ENCODE results near the gene TOLLIP.

The TOLLIP gene

DNA sequence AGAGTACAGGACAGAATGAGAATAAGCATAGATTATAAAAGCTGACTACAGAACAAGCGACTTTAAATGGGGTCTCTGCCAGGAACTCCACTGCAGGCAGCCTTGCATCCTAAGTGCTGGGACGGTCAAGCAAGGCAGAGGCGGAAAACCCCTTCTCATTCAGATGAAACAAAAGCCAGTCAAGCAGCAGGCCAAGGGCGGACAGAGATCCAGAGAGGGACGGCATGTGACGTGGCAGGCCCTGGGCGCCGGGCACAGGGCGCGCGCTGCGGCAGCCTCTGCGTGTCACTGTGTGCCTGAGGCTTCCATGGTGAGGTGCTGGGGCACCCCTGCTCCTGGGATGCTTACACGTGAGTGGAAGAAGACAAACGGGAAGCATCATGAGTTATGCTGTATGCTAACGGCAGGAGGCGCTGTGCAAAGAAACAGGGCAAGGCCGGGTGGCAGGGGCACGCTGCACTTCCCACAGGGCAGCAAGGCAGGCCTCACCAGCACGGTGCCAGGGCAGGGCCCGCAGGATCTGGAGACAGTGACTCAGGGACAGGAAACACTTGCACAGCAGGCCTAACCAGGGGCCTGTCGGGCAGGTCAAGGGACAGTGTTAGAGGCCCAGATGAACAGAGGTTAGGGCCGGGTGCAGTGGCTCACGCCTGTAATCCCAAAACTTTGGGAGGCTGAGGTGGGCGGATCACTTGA, 6.2 kb downstream of the TOLLIP start:
- peak; percentile 40 for DNase-seq
- Histone ChIP-seq H3K4ac (ENCODE audit: low read depth, low read length) (no peak overlapping the region), H3K4me1 (ENCODE audit: control insufficient read depth, low read depth, low read length) (no peaks in the 10 kb centered on the region)

DNA sequence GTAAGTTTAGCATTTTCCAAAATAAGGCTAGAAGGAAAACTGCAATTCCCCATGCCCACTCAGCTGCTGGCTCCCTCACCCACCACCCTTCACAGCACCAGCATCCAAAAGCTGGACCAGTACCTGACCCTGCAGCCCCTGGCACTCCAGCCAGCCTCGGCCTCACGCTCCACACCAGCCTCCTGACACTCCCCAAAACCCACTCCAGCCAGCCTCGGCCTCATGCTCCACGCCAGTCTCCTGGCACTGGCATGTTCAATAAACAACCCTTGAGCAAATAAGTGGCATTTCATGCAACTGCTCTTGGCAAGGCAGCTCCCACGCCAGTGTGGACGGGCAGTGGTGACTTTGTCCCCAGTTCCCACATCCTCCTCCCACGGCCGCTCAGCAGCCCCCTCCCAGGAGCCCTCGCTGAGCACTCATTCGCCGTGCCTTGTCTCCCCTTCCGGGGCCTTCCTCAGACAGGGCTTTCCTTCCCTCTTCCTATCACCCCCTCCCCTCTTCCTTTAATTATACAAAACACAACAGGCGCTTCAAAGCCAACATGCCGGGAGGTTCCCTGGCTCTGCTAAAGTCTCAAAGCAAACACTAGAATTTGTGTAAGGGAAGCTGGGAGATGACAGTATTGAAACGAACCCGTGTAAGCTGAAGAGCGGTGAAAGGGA, 6.8 kb downstream of the TOLLIP start:
- DNase-seq = no peak
- Histone ChIP-seq H4K5ac (ENCODE audit: low read length) (no peak overlapping the region), H3K23ac (ENCODE audit: low read length) (no peak overlapping the region), H3K4me2 (ENCODE audit: low read length) (no peak overlapping the region), H2BK5ac (ENCODE audit: low read length) (no peak overlapping the region), H3K4me1 (ENCODE audit: control insufficient read depth, low read depth, low read length) (no peaks in the 10 kb centered on the region), H3K27me3 (ENCODE audit: insufficient read depth, low read length, poor library complexity) (no peaks in the 10 kb centered on the region), H3K4me3 (ENCODE audit: low read length) (no peak overlapping the region), H4K8ac (ENCODE audit: low read depth, low read length) (no peak overlapping the region), H3K56ac (ENCODE audit: low read length) (no peak overlapping the region), H3K4ac (ENCODE audit: low read depth, low read length) (no peak overlapping the region), H3K27ac (ENCODE audit: low read depth, low read length) (no peak overlapping the region), H3K18ac (ENCODE audit: low read length) (no peak overlapping the region), H3K9ac (ENCODE audit: low read length) (no peak overlapping the region), H2AK5ac (ENCODE audit: low read length) (no peak overlapping the region), H2BK120ac (ENCODE audit: low read depth, low read length) (no peak overlapping the region), H3K36me3 (ENCODE audit: control insufficient read depth, insufficient read depth, low read length) (no peaks in the 10 kb centered on the region), H3K79me2 (ENCODE audit: control insufficient read depth, insufficient read depth, low read length) (peaks cover 41% of the 10 kb centered on the region), H3K79me1 (ENCODE audit: low read length) (peaks cover 37% of the 10 kb centered on the region), H2BK15ac (replicated peaks; ENCODE audit: low read depth) (no peak overlapping the region)
- no CpG with 5 or more reads among the region's 17 CpGs for WGBS (ENCODE audit: extremely low coverage, insufficient coverage, low lambda C conversion rate)

More for the DNA sequence above, 6.2 kb downstream of the TOLLIP start:
- Histone ChIP-seq H3K27ac (ENCODE audit: low read depth, low read length) (no peak overlapping the region), H2BK120ac (ENCODE audit: low read depth, low read length) (no peak overlapping the region), H3K18ac (ENCODE audit: low read length) (no peak overlapping the region), H3K27me3 (ENCODE audit: insufficient read depth, low read length, poor library complexity) (no peaks in the 10 kb centered on the region), H3K4me3 (ENCODE audit: low read length) (no peak overlapping the region), H4K8ac (ENCODE audit: low read depth, low read length) (no peak overlapping the region), H3K4me2 (ENCODE audit: low read length) (no peak overlapping the region), H3K79me1 (ENCODE audit: low read length) (peaks cover 37% of the 10 kb centered on the region), H3K9ac (ENCODE audit: low read length) (no peak overlapping the region), H3K36me3 (ENCODE audit: control insufficient read depth, insufficient read depth, low read length) (no peaks in the 10 kb centered on the region), H2BK5ac (ENCODE audit: low read length) (no peak overlapping the region), H2AK5ac (ENCODE audit: low read length) (no peak overlapping the region), H3K56ac (ENCODE audit: low read length) (no peak overlapping the region), H4K5ac (ENCODE audit: low read length) (no peak overlapping the region), H2BK15ac (replicated peaks; ENCODE audit: low read depth) (no peak overlapping the region), H3K23ac (ENCODE audit: low read length) (no peak overlapping the region), H3K79me2 (ENCODE audit: control insufficient read depth, insufficient read depth, low read length) (peaks cover 37% of the 10 kb centered on the region)
- WGBS (ENCODE audit: extremely low coverage, insufficient coverage, low lambda C conversion rate) = no CpG with 5 or more reads among the region's 25 CpGs

DNA sequence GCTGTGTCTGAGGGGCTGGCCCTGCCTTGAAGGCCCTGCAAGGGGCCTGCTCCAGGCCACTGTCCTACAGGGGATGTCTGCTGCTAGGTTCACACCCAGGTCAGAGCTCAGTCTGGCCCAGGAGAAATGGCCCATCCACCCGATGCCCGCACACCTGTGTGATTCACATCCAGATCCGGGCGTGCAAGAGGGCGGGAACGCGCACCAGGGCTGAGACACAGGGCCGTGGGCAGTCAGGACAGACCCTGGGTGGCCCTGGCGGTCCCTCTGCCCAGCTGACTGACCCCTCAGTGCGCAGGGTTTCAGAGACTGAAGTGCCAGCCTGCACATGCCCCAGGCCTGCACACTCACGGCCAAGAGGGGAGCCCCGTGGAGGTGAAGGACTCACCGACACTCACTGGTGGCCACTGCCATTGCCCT, 7.4 kb downstream of the TOLLIP start:
- no peak overlapping the region for H4K5ac ChIP-seq (ENCODE audit: low read length)
- WGBS (ENCODE audit: extremely low coverage, insufficient coverage, low lambda C conversion rate) = no CpG with 5 or more reads among the region's 13 CpGs
- no peak overlapping the region for H3K4me3 ChIP-seq (ENCODE audit: low read length)
- no peak overlapping the region for H4K8ac ChIP-seq (ENCODE audit: low read depth, low read length)
- H3K9ac ChIP-seq (ENCODE audit: low read length) = no peak overlapping the region
- H3K4me2 ChIP-seq (ENCODE audit: low read length) = no peak overlapping the region
- no peak overlapping the region for H3K56ac ChIP-seq (ENCODE audit: low read length)
- H3K23ac ChIP-seq (ENCODE audit: low read length) = no peak overlapping the region
- H3K27me3 ChIP-seq (ENCODE audit: insufficient read depth, low read length, poor library complexity) = no peaks in the 10 kb centered on the region
- H3K4me1 ChIP-seq (ENCODE audit: control insufficient read depth, low read depth, low read length) = no peaks in the 10 kb centered on the region
- H3K18ac ChIP-seq (ENCODE audit: low read length) = no peak overlapping the region
- no peak overlapping the region for H2AK5ac ChIP-seq (ENCODE audit: low read length)
- no peak overlapping the region for H2BK120ac ChIP-seq (ENCODE audit: low read depth, low read length)
- no peak overlapping the region for H2BK15ac ChIP-seq (replicated peaks; ENCODE audit: low read depth)
- no peak overlapping the region for H2BK5ac ChIP-seq (ENCODE audit: low read length)
- peaks cover 32% of the 10 kb centered on the region for H3K79me1 ChIP-seq (ENCODE audit: low read length)
- H3K27ac ChIP-seq (ENCODE audit: low read depth, low read length) = no peak overlapping the region
- peaks cover 39% of the 10 kb centered on the region for H3K79me2 ChIP-seq (ENCODE audit: control insufficient read depth, insufficient read depth, low read length)
- no peak for DNase-seq
- H3K36me3 ChIP-seq (ENCODE audit: control insufficient read depth, insufficient read depth, low read length) = no peaks in the 10 kb centered on the region
- no peak overlapping the region for H3K4ac ChIP-seq (ENCODE audit: low read depth, low read length)

DNA sequence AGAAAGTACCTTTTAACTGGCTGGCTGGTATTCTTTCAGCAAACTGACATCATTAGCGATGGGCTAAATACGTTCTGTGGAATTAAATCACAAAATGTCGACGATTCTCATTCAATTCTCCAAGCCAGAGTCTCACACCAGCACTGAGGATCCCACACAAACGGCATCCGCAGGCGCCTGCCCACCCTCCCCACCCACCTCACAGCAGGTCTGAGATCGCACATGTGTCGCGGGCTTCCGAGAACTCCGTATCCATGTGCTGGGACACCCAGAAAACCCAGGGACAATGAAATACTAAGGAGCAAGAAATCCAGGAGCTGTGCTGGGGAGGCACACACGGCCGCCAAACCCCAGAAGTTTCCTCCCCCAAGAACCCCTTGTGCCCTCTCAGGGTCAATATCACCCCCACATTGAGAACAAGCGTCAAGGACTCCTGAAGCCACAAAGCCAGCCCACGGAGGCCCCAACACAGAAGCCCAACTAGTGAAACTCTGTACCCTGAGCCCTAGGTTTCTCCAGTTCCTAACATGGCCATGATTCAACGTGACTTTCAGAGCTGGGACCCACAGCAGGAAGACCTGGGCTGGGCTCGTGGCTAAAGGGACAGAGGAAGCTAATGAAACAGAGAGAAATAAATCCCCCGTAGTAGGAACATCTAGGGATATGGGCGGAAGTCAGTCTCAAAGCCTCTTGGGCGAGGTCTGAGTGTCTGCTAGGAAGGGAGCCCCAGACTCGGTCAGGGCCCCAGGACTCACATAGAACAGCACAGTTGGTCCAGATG, 8.0 kb downstream of the TOLLIP start:
- H4K5ac ChIP-seq (ENCODE audit: low read length) = no peak overlapping the region

DNA sequence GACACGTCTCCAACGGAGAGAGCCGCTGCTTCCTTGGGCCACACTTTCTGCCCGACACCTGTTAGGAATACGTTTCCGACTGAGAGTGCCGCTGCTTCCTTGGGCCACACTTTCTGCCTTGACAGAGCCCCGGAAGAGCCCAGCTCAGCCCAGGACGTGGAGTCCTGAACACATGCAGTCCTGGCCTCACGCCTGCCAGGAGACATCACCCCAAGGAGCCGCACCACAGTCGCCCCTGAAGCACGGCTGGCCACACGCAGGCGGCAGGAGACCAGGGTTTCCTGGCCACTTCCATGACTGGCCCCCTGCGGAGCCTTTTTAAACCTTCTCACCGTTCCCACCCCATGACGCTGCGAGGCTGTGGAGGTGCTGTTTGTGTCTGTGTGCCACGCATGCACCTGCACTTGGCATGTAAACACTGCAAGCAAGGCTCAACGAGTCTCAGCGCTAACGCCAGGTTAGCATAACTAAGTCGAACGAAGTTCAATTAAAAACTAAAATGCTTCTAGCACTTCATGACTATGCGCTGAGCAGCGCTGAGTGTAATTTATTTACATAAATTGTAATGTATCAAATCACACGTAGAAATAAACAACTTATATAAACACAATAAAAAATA, 8.8 kb downstream of the TOLLIP start:
- H2AK5ac ChIP-seq (ENCODE audit: low read length) = no peak overlapping the region
- H3K36me3 ChIP-seq (ENCODE audit: control insufficient read depth, insufficient read depth, low read length) = no peaks in the 10 kb centered on the region
- no peak for DNase-seq
- H3K27ac ChIP-seq (ENCODE audit: low read depth, low read length) = no peak overlapping the region
- no peak overlapping the region for H4K5ac ChIP-seq (ENCODE audit: low read length)
- H3K4me1 ChIP-seq (ENCODE audit: control insufficient read depth, low read depth, low read length) = no peaks in the 10 kb centered on the region
- no peak overlapping the region for H3K4me2 ChIP-seq (ENCODE audit: low read length)
- no CpG with 5 or more reads among the region's 28 CpGs for WGBS (ENCODE audit: extremely low coverage, insufficient coverage, low lambda C conversion rate)
- no peak overlapping the region for H4K8ac ChIP-seq (ENCODE audit: low read depth, low read length)
- H2BK120ac ChIP-seq (ENCODE audit: low read depth, low read length) = no peak overlapping the region
- no peak overlapping the region for H3K23ac ChIP-seq (ENCODE audit: low read length)
- peaks cover 31% of the 10 kb centered on the region for H3K79me2 ChIP-seq (ENCODE audit: control insufficient read depth, insufficient read depth, low read length)
- H2BK15ac ChIP-seq (replicated peaks; ENCODE audit: low read depth) = no peak overlapping the region
- no peak overlapping the region for H3K9ac ChIP-seq (ENCODE audit: low read length)
- no peaks in the 10 kb centered on the region for H3K27me3 ChIP-seq (ENCODE audit: insufficient read depth, low read length, poor library complexity)
- H3K18ac ChIP-seq (ENCODE audit: low read length) = no peak overlapping the region
- peaks cover 32% of the 10 kb centered on the region for H3K79me1 ChIP-seq (ENCODE audit: low read length)
- no peak overlapping the region for H3K56ac ChIP-seq (ENCODE audit: low read length)
- no peak overlapping the region for H3K4ac ChIP-seq (ENCODE audit: low read depth, low read length)
- H2BK5ac ChIP-seq (ENCODE audit: low read length) = no peak overlapping the region
- no peak overlapping the region for H3K4me3 ChIP-seq (ENCODE audit: low read length)

More for the DNA sequence above, 8.0 kb downstream of the TOLLIP start:
- WGBS (ENCODE audit: extremely low coverage, insufficient coverage, low lambda C conversion rate) = no CpG with 5 or more reads among the region's 22 CpGs
- Histone ChIP-seq H3K56ac (ENCODE audit: low read length) (no peak overlapping the region), H4K8ac (ENCODE audit: low read depth, low read length) (no peak overlapping the region), H3K18ac (ENCODE audit: low read length) (no peak overlapping the region), H3K4me2 (ENCODE audit: low read length) (no peak overlapping the region), H2BK120ac (ENCODE audit: low read depth, low read length) (no peak overlapping the region), H3K9ac (ENCODE audit: low read length) (no peak overlapping the region), H3K27me3 (ENCODE audit: insufficient read depth, low read length, poor library complexity) (no peaks in the 10 kb centered on the region), H2AK5ac (ENCODE audit: low read length) (no peak overlapping the region), H2BK5ac (ENCODE audit: low read length) (no peak overlapping the region), H3K4me1 (ENCODE audit: control insufficient read depth, low read depth, low read length) (no peaks in the 10 kb centered on the region), H3K79me2 (ENCODE audit: control insufficient read depth, insufficient read depth, low read length) (peaks cover 34% of the 10 kb centered on the region), H3K4ac (ENCODE audit: low read depth, low read length) (no peak overlapping the region), H3K23ac (ENCODE audit: low read length) (no peak overlapping the region), H3K27ac (ENCODE audit: low read depth, low read length) (no peak overlapping the region), H3K4me3 (ENCODE audit: low read length) (no peak overlapping the region), H3K36me3 (ENCODE audit: control insufficient read depth, insufficient read depth, low read length) (no peaks in the 10 kb centered on the region), H2BK15ac (replicated peaks; ENCODE audit: low read depth) (no peak overlapping the region), H3K79me1 (ENCODE audit: low read length) (peaks cover 30% of the 10 kb centered on the region)
- no peak for DNase-seq

Measured in mesendoderm (in vitro differentiated cells).